NCI-H69 (cell line): Measurements from ENCODE around the gene OR51F2.
"Not testable (repeated sequence)": the region's sequence is repeated elsewhere in the genome, so short reads cannot be mapped to it uniquely, and the experiment has no call there.

Experiments
- DNase-seq: peaks from one replicate; lab custom pipeline; 2025; lab: John Stamatoyannopoulos, UW

Gene OR51F2, protein sequence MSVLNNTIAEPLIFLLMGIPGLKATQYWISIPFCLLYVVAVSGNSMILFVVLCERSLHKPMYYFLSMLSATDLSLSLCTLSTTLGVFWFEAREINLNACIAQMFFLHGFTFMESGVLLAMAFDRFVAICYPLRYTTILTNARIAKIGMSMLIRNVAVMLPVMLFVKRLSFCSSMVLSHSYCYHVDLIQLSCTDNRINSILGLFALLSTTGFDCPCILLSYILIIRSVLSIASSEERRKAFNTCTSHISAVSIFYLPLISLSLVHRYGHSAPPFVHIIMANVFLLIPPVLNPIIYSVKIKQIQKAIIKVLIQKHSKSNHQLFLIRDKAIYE

DNA sequence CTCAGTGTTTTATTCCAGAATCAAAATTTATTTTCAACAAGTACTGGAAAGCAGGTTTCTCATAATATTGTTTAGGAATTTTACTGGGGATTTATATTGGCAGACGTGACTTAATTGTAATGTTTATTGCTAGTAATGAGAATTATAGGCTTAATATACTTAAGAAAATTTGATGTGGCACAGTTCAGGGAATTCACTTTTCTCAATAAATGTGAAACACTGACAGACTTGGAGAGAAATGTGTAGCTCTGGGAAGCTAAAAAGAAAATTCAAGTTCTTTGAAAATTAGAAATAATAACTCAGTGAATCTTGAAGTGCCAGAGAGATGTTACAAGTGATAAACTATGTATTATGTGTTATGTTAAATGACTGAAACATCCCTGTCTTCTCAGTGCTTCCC is at the start of gene OR51F2:
TSS of gene OR51F2 (plus strand) at position 301 of the 400 bp plus-strand sequence. CDS start 101 bp downstream, outside the sequence.
- no peak for DNase-seq

DNA sequence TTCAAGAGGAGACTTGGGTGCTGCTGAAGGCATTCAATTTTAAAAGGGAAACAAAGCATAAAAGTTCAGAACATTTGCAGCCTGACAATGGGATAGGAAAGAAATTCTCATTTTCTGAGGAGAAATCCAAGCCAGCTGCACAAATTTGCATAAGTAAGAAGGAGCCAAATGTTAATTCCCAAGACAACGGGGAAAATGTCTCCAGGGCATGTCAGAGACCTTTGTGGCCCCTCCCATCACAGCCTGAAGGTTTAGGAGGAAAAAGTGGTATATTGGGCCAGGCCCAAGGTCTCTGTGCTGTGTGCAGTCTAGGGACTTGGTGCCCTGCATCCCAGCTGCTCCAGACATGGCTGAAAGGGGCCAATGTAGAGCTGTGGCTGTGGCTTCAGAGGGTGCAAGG is 38.7 kb upstream of the OR51F2 start:
- no peak for DNase-seq

DNA sequence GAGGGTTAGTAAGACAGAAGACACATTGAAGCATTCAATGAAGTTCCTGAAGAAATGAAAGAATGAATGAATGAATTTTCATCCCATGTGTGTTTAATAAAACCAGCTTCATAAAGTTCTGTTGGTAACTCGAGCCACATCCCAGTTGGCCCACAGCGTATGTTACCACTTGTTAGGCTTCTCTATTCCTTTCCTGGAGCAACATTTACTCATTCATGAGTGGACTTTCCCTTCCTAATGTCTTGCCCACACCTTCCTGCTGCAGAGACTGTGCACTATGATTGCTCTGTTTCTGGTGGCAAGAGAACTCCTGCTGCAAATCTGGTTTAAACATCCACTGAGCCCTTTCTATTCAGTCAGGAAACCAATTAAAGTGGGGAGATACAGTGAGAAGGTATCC is 23.9 kb upstream of the OR51F2 start:
- DNase-seq: no peak

DNA sequence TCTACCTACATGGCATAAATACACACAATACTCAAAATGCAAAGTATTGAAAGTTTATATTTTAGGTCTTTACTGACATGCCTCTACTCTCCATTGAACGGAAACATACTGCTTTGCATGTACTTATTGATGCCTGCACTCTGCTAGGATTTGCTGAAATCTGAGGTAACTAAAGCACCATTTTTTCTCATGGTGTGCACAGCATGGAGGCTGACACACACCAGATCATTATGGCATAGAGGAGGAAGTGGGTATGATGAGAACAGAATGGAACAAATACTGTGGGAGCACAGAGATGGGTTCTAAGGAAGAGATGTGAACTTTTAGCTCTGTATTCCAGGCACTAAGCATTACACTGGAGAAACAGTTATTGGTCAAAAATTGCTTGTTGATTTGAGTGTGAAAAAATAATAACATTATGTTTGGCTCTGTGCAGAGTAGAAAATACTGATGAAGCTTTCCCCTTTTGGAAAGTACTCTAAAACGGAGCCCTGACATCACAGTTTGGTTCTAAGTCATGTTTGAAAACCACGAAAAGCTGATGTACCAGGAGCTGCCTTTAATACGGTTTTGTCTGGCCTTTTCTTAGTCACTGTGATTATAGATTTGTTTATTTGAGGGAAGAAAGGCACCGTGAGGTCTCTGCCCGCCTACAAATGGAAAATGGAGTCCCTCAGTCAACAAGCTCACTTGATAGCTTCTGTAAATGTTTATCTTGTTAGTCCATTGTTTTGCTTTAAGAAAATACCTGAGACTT is 22.5 kb upstream of the OR51F2 start:
- DNase-seq: no peak

DNA sequence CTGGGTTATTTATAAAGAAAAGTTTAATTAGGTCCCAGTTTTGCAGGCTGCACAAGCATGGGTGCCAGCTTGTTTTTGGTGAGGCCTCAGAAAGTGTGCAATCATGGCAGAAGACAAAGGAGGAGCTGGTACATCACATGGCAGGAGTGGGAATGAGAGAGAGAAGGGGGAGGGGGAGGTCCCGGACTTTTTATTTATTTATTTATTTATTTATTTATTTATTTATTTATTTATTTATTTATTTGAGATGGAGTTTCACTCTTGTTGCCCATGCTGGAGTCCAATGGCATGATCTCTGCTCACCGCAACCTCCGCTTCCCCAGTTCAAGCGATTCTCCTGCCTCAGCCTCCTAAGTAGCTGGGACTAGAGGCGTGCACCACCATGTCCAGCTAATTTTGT is 19.8 kb upstream of the OR51F2 start:
- not testable (repeated sequence) for DNase-seq

DNA sequence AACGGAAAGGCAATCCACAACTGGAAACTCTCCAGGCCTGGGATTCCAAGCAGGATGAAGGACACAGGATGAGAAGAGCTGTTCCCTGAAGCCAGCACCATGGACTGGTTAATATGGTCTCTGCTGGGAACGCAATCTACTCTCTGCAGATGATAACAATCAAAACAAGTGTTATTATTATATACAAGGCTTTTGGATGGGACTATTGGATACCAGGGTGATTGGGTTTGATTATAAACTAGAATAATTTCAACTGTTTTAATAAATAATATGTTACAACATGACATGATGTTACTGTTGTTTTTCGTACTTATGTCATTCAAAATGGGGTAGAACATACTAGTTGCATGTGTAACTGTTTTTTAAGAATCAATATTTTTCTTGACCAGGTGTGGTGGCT is 16.8 kb upstream of the OR51F2 start, which contains the start of gene OR52R1:
TSS of gene OR52R1 (minus strand) at position 101 of the 400 bp plus-strand sequence. CDS start at position 101, 0 bp downstream.
- no peak for DNase-seq

DNA sequence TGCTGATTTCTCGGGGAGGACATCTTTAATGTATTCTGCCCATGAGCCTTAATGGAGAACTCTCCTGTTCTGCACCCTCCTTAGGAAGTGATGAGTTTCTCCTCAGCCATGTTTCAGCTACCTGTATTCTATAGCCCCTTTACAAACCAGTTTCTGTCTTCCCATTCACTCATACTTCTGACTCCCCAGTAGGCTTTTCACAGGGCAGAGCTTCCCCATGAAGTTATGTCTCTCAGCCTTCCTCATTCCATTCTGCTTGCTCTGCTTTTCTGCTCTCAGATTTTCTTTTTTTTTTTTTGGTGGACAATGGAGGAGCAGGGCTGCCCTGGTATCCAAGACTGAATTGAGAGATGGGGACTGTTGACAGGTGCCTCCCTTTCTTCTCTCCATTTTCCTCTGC is 12.6 kb upstream of the OR51F2 start:
- no peak for DNase-seq

DNA sequence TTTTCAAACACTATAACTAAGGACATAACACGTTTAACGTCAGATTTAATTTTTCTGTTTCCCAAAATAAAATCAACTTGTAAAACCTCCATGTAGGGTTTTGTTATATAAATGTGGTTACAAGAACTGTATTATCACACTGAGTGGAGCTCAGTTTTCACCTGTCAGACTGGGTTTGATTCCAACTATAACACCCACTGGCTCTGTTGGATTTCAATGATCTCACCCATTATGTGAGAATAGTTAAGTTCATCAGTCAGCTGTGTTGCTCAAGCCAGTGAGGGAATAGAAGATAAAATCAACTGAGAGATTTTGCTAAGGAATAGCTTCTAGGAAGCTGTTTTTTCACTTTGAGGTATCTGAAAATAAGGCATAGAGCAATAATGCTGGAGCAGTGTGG is 11.9 kb upstream of the OR51F2 start:
- DNase-seq: no peak

DNA sequence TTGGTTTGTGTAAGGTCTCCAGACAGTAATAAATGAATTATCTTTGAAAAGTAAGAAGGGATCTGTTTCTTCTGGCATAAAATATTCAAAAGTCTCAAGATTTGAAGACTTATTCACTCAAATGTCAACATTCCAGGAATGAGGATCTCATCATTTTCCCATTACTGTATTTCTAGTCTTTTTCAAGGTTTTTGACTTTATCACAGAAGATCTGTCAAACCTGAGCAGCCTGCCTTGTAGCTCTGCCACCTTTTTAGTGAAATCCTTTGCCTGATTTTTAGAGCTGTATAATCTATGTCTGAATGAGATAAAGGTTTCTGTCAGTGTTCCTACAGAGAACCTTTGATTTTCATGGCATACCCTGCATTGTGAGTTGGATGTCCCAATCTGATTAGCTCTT is 4.0 kb downstream of the OR51F2 start:
- DNase-seq: no peak

DNA sequence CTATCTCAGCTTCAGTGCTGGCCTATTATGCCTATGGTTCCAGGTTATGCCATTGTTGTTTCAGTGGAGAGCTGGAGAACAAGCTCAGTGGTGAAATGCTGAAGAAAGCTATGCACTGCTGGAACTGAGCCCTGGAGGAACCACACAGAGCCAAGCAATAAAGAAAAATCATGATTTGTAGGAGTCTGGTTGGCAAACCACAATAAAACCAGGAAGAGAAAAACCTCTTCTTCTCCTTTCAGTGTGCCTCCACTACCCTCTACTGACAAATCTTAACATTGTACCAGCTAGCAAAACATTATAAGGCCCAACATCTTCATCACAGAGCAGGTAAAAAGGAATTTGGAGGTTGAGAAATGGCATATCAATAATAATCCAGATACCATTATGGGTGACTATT is 5.3 kb downstream of the OR51F2 start:
- peak; percentile 53 for DNase-seq

DNA sequence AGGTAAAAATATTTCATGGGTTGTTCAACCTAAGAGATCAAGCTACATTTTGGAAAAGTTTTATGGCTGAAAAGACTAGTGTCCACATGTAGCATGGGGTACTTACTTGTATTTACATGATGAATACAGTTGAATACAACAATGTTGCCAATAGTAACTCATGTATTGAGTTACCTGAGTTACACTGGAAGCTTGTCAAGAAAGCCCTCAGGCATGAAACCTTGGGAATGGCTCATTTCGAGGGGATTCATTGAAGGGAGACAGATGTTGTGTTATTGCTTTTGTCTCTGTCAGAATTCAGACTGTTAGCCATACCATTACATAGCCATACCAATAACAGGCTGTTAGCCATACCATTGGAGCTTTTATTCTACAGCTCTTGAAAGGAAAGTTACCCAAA is 9.2 kb downstream of the OR51F2 start:
- peak; percentile 86 for DNase-seq

DNA sequence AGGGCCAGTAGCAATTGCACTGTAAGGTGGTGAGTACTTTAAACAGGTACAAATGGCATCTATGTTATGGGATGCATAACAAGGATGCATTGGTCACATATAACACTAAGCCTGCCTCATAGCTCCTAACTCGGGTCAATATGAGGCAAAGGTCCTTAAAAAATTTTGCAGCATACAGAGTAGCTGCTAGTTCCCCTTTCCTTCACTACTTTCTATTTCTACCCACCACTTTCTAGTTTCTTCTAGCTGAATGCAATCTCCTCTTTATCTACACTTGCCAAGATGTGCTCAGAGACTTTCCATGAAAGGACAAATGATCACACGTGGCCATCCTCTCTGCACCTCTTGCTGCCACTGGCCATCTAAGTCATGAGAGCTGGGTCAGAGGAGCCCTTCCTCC is 9.8 kb downstream of the OR51F2 start:
- no peak for DNase-seq

DNA sequence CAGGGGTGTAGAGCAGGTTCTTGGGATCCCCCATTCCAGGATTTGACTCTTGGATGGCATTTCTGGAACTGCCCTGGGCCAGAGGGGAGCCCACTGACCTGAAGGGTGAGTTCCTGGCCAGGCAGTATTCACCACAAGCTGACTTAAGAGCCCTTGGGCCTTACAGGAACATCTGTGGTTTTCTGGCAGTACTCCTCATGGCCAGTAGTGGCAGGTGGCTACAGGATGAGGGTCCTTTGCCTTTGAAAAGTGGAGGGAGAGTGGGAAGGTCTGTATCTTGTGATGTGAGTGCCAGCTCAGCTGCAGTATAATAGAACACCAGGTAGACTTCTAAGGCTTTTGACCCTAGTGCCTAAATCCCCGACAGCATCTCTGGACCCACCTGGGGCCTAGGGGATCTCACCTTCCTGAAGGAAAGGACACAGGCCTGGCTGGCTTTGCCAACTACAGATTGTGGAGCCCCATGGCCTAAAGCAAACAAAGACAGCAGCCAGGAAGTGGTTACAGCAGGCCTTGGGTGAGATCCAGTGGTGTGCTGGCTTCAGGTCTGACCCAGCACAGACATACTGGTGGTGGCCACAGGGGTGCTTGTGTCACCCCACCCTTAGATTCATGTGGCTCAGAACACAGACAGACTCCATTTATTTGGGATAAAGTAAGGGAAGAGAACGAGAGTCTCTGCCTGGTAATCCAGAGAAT is 18.9 kb downstream of the OR51F2 start:
- peak; percentile 33 for DNase-seq

DNA sequence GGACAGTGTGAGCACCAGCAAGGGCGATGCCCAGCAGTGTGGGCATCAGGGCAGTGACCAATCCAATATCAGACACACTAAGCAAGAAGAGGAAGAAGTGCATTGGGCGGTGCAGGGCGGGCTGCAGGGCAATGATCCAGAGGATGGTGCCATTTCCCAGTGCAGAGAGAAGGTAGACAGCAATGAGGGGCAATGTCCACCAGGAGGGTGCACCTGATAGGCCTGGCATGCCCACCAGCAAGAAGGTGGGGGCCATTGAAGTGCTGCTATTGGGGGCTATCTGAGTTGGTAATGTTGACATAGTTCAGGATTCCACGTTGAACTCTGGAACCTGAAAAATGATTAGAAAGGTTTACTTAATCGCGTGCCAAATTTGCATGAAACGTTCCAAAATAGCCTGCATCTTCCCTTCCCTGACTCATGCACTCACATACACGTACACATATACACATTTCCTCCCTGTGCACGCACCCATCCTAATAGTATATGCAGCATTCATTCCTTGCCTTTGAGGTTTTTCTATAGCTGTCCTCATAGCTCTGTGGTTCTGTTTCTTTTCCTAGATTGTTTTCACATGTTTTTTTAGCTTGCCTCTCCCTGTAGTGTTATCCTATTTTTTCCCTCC is 27.9 kb downstream of the OR51F2 start, which contains the start of gene OR51S1:
TSS of gene OR51S1 (minus strand) at position 301 of the 625 bp plus-strand sequence. CDS start at position 301, 0 bp downstream.
- no peak for DNase-seq

DNA sequence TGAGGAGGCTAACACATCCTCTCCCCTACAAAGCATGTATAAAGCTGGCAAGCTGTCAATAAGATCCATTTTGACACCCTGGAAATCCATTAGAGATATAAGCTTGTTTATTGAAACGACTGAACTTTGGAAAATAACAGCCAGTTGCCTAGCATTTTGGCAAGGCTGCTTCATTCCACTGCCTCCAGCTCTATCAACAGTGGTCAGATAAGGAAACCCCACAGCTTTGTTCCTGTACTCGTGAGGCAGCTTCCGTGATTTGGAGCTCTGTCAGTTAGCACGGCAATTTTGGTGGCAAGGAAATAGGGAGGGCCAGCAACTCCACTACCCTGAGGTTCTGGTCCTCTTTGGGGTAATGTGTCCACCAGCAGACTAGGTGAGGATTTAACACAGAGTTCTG is 29.9 kb downstream of the OR51F2 start:
- DNase-seq: peak; percentile 35

DNA sequence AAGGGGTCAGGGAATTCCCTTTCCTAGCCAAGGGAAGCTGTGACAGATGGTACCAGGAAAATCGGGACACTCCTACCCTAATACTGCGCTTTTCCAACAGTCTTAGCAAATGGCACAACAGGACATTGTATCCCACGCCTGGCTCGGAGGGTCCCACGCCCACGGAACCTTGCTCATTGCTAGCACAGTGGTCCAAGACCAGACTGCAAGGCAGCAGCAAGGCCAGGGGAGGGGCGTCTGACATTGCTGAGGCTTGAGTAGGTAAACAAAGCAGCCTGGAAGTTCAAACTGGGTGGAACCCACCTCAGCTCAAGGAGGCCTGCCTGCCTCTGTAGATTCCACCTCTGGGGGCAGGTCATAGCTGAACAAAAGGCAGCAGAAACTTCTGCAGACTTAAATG is 33.2 kb downstream of the OR51F2 start:
- not testable (repeated sequence) for DNase-seq

DNA sequence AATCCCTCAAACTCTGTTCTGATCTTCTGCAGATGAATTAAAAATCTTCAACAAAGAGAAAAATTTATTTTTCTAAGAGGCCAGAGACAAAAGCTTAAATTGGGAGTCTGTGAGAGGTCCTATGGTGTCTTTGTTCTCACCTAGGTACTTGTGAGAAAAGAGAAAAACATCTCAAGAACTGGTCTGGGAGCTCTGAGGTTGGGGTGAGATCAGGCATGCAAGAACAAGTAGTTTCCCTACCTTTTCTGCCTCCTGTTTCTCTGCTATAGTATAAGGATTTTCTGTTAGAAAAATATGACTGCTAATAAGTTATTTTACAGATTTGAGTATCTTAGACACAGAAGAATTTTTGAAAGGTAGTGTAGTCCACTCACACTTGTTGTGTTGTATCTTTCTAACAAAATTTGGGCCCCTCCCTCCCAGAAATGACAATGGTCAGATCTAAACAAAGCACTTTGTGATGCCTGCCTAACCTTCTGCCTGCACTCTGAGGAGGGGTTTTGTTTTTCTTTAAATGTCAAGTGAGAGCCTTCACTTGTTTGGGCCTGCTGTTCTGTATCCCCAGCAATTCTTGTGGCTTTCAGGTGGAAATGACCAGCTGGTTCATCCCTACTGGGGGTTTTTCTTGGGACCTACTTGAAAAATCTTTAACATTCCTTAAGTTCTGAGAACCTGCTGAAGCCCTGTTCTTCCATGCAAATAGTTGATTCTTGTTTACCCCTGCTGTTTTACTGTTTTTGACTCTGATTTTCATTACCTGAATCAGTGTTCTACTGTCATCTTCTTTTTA is 41.5 kb downstream of the OR51F2 start:
- no peak for DNase-seq

DNA sequence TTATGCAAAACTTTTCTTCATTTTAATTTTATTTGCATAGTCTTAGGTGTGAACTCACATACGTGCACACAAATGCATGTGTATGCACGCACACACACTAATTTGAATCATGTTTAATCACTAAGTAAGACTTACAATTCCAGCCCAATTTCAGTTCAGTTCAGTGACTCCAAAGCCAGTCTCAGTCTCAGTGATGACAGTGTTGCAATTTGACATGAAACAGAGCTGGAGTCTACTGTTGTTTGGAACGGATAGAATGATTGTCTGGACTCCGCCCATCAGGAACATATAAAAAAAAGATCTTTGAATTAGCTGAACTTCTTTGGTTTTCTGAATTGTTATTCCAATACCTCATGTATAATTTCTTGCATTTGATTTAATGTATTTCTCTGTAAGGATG is 42.8 kb downstream of the OR51F2 start:
- DNase-seq: no peak

DNA sequence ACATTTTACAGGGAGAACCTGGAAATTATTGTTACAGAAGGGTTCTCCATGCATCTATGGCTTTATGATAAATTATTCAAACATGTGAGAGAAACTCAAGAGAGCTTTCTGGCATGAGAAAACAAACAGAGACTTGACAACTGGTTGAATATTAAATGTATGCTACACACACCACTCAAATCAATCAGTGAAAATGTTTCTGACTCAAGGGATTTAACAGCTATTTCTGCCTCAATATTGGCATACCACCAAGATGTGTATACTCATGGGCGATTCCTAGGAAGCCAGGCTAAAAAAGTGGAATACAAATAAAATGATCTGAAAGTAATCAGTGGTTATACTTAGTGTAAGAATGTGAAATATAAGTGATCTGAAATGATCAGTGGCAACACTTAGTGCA is 44.7 kb downstream of the OR51F2 start:
- no peak for DNase-seq
